GM18519 (cell line): ENCODE data around the gene TENM4.

Source experiments
- ATAC-seq: cut with Tn5 transposase; IDR thresholded peaks from one replicate; pipeline ENCODE4 v1.9.1; 2021; ENCODE audit warnings: mild to moderate bottlenecking, moderate library complexity; ENCODE audit not compliant: unreplicated experiment, low FRiP score

TENM4 gene

DNA sequence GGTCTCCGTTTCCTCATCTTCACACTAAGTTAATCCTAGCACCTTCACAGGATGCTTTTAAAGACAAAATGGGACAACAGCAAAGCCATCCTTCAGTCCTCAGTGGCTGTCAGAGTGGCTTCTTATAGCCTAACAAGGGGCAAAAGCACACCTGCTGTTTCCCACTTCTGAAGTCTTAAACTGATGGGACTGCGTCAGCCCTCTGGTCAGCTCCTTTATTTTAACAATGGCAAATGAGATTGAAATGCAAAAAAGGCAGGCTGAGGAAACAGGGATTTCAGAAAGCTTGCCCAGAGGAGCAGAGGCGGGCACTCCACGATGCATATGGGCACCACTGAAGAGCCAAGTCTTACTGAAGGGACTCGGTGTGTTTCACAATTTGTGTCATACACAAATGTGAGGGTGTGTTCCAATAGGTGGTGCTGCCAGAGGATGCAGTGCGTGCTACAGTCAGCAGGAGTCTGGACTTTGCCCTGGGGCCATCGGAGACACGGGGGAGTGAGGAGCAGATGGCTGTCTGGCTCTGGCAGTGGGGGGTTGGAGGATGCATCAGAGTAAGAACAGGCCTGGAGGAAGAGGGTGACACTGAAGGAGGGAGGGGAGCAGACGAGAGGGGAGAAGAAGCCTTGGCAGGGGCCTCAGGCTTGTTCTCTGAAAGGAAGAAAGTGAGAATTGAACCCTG is 47.3 kb downstream of the TENM4 start:
- no peak for ATAC-seq

DNA sequence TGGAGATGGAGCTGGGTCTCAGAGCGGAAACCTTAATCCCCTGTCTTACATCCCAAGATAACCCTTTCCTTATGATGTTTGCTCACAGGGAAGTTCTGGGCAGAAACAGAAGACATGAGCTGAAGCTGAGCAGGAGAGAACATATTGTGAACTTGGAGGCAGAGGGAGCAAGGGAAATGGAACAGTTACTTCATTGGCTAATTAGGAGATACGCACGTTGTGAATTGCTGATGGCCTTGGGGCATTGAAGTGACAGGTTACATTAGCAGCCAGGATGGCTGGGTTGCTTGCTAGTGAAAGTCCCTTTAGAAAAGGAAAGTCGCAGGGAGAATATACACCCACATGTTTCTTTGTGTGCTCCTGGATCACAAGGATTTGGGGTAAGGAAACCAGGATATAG is 48.7 kb downstream of the TENM4 start:
- no peak for ATAC-seq

DNA sequence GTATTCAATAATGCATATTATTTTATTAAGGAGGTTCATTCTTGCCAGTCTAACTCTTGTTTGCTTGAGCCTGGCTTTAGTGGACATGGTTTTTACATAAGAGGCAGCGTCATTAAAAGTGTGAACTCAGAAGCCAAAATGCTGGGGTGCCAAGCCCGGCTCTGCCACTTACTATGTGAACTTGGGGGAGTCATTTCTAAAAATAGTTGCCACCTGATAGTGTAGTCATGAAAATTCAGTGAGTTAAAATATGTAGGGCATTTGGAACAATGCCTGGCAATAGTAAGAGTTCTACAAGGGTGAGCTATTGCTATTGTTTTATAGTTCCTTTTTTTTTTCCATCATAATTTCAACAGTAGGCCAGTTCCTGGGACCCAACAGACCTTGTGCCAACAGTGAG is 49.9 kb downstream of the TENM4 start:
- ATAC-seq = no peak

DNA sequence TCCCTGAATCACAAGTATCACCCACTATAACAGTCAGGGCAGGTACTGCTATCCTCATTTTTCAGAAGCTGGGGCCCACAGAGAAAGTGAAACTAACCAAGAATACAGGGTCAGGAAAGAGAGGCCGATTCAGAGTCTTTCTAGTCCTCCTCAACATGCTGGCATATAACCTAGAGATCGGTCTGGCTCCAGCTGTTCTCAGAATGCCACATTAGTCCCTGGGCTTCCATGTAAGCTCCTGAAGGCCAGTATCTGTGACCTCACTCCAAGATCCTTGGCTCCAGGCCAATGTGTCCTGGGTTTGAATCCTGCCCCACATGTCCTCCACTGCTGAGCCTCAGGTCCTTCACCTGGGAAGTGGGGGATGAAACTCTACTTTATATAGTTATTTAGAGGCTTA is 50.4 kb downstream of the TENM4 start:
- no peak for ATAC-seq

DNA sequence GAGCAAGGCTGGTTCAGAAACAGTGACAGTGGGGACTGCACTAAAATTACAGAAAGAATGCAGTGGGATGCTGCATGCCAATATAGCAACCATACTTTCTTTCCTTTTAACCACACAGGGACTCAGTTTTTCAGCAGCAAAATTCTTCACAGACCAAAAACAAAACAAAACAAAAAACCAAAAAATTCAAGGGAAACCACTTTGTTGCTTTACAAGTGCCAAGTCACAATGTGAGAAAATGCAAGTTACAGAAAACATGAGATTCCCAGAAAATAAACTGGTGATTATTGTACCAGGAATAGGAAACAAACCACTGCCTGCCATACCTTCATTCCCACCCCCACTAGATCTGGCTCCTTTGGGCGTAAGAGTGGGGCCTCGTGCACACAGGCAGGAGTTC is 52.6 kb downstream of the TENM4 start:
- ATAC-seq = no peak

DNA sequence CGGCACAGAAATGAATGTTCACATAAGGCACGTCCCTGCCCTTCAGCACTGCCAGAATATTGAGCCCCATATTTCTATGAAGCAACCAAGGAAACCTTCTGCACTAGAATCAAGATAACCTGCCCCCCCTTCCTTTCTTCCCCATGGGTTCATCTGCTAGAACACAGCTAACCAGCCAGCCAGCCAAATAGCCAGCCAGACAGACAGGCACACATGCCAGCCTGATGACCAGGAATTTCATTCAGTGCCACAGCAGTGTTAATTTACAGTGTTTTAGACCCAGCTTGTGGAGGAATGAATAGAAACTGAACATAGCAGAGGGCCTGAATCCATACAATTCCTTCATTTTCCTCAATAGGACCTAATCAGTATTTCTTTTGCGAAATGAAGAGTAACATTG is 57.0 kb downstream of the TENM4 start:
- ATAC-seq = no peak

DNA sequence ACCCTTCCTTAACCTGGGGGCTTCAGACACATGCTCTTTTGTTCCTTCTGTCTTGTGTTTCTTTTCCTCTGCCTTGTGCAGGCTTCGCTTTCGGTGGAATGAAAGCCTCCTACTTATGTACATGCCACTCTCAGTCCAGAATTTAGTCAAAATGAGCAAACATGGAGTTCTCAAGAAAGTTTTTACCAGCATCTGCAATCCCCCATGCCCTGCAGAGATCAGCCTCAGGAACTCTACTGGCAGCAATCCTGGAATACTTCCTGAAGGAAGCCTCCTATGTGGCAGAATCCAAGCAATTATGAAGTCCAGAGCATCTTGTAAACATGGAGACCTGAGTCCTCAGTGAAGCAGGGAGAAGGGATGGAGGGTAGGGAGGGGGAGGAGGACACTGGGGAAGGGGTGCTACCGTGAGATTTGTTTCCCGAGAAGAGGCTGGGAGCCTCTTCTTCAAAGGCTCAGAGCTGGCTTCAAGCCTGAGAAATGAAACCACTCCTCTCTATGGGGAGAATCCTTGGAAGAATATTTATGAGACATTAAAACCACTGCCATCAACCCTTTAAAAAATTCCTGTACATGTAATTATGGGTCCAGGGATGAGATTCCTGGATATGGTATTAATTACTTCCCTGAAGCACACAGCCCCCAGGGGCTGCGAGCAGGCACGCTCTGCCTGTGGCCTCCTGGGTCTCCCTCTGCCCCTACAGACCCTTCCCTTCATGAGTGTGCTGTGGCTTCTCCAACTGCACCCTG is 58.4 kb downstream of the TENM4 start:
- ATAC-seq = no peak

DNA sequence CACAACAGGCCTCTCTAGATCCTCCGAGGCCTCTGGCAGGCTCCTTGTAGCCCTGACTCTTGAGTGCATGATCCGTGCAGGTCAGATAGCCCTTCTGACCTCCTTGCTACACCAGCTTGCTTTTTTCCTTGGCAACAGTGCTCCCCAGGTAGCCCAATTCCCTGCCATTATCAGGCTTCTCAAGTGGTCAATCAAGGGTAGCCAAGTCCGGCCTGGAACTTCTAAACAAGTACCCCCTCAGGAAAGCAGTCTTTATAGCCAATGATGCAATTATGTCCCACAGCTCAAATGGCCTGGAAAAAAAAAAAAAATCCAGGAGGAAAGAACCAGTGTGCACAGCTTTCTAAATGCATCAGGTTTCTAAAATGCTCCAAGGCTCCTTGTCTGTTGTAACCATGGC is 59.8 kb downstream of the TENM4 start:
- ATAC-seq = no peak

DNA sequence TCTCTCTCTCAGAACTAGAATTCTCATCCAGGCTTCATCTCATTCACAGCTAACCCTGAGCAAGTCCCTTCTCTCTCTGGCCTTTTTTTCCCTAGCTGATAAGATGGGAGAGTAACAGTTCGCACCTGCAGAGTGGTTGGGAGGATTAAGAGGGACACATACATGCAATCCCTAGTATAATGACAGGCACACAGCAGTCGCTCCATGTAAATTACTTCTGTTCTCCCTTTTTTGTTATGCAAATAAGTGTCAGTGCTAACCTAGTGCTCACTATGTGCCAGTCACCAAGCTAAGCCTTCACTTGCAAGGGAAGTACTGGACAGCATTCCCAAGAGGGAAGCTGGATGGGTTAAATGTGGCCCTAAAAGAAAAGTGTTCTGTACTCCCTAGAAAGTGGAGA is 63.4 kb downstream of the TENM4 start:
- no peak for ATAC-seq

DNA sequence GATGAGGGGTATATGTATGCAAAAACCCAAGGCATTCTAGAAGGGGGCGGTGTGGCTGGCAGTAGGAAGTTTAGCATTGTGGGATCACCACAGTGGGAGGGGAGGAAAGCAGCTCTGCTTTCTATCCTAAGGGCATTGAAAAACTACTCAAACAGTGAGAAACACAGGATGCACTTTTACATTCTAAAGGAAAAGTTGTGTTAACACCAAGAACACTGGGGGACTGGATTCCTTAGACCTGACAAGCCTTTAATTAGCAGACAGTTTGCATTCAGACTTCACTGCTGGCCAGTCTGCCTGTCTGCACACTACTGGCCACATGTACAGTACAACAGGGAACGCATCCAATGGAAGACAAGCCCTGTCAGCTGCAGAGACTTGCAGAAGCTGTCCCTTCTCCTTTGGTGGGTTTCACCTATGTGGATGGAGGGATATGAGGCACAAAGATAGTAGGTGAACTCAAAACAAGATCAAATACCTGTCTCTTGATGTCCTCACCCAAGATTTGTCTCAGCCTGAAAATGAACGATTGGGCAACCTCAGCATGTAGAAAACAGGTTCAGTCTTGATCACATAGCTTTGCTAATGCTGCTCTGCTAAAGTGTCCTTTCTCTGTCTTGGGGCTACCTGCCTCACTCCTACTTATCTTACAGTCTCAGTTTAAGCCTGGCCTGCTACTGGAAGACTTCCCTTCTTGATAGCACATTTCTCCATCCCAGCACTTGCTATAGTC is 64.8 kb downstream of the TENM4 start:
- no peak for ATAC-seq

DNA sequence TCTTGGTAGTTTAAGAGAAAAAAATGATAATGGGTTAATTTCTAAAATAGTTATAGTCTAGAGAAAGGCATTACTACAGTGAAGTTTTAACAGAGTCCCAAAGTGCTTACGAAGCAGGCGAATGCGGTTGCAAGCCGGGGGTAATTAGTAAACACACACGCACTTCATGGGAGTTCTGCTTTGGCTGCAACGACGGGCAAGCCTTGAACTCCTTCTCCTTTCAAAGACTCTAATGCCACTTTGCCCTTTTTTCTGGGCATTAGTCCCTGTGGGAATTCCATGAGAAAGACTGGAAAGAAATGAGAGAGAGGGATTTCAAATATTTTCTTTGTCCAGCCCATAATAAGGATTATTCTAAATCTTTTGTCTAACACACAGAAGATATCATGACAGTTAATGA is 66.1 kb downstream of the TENM4 start:
- no peak for ATAC-seq

DNA sequence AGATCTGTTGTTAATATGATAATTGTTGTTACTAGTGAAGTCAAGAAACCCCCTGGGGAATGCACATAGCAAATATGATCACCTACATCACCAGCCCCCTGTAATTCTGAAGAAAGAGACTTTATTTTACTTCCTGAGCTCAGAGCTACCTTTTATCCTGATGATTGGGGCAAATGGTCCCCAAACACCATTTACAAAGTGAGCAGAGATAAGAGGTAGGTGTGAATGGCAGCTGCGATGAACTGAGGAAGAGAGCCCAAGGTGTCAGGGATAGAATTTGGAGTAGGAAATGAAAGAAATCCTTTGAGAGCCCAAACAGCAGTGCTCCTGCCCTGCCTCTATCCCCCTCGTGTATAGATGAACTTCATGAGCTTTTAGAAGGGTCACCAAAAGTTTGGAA is 69.1 kb downstream of the TENM4 start:
- no peak for ATAC-seq

DNA sequence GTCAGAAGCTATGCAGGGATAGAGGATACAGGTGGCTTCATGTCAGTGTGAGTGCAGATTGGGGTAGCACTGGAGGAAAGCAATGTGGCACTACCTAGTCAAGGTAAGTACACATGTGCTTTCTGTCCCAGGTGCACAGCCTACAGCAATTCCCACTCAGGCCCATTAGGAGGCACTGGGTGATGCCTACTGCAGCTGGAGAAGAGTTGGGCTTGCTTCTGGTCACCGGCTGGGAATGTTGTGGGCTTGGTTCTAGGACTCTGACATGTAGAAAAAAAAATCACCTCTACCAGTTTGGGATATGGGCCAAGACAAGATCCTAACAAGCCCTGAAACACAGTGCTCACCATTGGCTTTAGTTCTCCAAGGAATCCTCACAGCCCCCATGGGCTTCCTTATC is 69.7 kb downstream of the TENM4 start:
- no peak for ATAC-seq

DNA sequence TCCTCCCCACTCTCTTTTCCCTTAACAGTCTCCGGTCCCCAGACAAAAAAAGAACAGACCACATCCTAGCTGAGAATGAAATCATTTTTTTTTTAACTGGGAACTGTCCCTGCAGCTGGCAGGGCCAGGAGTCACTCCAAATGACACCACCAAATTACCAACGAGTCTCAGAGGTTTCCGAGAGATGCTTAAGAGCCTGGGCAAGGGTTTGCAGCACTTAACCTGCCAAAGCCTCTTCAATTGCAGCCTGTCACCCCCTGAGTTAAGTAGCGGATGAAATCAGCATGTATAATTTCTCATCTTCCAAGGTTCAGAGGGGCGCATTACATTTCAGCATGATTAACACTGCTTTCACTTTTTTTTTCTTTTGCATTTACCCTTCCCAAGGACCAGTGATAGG is 71.8 kb downstream of the TENM4 start:
- ATAC-seq = no peak

DNA sequence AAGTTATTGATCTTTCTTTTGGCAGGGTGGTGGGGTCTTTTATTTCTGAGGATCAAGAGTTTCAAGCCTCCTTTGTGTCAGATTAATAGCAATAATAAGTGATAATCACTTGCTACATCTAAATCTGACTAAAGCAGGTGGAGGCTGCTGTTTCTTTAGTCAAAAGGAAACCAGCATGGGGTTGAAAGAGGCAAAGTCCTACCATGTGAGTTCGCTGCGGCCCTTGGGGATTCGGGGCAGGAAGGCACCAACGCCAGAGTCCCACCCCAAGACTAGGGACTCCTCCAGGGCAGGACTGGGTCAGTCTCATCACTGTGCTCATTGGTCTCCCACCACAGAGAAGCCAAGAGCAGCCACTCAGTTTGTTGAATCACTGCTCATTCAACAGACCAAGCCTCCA is 73.0 kb downstream of the TENM4 start:
- ATAC-seq = no peak

DNA sequence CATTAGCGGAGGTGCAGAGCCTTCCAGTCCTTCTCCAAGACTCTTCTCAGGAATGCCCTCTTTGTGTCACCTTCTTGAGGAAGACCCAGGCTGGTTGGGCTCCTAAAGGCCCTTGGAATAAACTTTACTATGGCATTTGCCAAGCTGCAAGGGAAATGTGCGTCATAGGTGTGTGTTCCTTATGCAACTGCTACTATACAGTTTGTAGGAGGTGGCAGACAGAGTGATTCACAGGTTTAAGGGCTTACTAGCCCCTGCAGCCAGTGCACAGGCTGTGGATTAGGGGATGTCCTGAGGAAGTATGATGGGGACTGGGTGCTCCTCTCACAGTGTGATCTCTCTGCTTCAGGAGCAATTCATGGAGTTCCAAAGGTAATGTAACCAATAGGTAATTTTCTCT is 74.6 kb downstream of the TENM4 start:
- ATAC-seq = no peak

DNA sequence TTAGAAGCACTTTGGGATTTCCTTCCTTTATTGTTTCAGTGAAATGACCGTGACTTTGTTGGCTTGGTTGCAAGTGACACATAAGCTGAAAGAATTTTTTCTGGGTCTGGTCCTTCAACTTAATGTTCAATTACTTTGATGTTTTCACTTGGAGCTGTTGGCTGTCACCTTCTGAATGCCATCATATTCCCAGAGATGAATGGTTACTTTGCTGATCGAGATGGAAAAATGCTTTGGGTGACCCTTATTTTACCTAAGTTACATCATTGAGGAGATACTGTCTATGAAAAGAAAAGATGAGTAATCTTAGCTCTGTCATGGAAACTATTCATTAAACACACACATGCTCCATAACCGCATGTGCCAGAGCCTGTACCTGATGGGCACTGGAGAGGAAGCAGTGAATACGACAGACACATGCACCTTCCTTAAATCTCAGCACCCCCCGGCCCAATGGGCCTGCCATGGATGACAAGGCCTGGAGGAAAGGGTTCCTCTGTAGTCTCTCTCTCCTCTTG is 76.9 kb downstream of the TENM4 start:
- ATAC-seq = no peak

DNA sequence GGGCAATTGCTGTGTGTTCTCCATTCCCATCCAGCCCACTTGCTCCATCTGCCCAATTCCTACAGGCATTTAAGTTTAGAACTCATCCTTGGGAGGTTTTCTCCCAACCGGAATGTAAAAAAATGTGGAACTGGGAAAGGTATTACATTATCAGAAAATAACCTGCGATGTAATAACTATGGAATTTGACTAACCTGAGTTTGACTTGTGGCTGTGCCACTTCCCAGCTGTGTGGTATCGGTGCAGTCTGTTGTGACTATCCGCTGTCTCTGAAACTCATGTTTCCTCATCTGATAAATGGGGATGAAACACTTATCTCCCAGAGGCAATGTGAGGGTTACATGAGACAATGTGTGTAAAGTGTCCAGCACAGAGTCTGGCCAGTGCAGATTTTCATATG is 77.6 kb downstream of the TENM4 start:
- no peak for ATAC-seq

DNA sequence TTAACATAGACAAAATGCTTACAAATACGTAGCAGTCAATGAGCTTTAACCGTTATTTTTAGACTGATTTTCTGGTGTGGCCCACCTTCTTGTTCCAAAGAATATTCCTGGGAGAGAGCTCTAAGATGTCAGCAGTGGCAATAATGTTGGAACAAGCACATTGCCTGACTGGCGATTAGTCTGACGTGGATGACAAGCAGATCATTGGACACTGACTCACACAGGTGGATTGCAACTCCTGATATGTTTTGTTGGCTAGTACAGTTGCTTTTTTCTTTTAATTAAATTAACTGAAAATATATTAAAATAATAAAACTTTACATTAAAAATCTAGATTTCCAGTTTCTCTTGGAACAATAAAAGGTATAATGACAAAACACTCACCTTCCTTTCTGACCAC is 78.0 kb downstream of the TENM4 start:
- no peak for ATAC-seq

DNA sequence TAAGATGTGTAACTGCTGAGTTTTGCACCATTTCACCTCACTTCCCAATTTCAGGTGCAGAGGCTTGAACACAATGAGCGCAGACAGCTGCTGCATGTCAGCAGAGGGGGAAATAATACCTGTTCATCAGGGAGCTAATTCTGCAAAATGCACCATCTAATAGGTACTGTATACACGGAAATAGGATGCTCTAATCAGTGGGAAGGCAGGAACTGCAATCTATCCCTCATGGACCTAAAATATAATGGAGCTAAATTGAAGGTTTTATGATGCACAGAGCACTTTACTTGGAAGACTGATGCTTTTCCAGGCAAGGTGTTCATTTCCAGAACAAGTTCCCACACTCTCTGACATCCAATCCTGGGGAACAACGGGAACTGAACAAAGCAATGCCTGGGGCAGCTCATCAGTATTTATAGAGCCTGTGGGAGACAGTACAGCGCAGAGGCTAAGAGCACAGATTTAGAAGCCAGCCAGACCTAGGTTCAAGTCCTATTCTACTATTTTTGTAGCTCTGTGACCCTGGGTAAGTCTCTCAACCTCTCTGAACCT is 78.5 kb downstream of the TENM4 start:
- no peak for ATAC-seq

DNA sequence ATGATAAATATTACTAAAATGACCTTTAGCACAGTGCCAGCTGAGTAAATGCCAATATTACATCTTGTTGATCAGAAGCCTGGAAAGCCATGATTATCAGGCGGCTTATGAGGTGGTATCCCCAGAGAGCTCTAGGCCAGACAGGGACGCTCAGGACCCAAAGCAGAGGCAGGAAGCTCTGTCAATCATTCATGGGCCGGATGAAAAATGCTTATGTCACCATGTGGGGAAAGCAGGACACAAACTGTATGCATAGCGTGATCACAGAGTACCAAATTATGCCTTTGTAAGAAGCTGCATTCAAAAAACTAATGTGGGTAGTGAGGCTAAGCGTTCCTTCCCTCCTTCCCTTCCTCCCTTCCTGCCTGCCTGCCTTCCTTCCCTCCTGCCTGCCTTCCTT is 82.6 kb downstream of the TENM4 start:
- no peak for ATAC-seq
